ENCODE results near the gene CYBB.

DNA sequence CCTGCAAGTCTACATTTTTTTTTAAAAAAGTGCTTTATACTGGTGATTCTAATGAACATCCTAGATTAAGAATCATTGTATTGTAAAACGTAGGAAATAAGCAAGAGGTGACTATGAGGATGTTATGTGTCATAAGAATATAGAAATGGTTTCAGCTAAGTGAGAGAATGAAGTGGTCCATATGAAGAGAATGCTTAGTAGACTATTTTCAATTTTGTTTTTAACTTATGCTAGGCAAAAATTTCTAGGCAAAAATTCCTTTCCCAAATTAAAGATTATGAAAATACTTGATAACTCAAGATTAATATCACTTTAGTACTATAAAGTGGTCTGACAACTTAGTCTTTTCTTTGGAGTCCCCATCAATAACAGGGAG lies 66.7 kb downstream of the CYBB start:
- TF ChIP-seq, protein P1, sequence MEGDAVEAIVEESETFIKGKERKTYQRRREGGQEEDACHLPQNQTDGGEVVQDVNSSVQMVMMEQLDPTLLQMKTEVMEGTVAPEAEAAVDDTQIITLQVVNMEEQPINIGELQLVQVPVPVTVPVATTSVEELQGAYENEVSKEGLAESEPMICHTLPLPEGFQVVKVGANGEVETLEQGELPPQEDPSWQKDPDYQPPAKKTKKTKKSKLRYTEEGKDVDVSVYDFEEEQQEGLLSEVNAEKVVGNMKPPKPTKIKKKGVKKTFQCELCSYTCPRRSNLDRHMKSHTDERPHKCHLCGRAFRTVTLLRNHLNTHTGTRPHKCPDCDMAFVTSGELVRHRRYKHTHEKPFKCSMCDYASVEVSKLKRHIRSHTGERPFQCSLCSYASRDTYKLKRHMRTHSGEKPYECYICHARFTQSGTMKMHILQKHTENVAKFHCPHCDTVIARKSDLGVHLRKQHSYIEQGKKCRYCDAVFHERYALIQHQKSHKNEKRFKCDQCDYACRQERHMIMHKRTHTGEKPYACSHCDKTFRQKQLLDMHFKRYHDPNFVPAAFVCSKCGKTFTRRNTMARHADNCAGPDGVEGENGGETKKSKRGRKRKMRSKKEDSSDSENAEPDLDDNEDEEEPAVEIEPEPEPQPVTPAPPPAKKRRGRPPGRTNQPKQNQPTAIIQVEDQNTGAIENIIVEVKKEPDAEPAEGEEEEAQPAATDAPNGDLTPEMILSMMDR (conservative IDR thresholded peaks at IDR 0.05 in 1 of 2, IDR thresholded peaks at IDR 0.05 in 1 of 2; ENCODE audit: extremely low read depth in 1 of 2, insufficient read depth in 1 of 2, low read depth in 1 of 2, low read length in 2 of 2): no peak
- TF ChIP-seq EZH2 (IDR thresholded peaks at IDR 0.05; ENCODE audit: borderline replicate concordance, low read length): no peak
